Esophagus squamous epithelium (tissue), 4 donors: Measurements from ENCODE around the gene LACTBL1.

Source experiments
- CTCF ChIP-seq, 6 experiments: fragments of 450-650 bp in 4 of 6; fragments of 200-600 bp in 2 of 6; sonication (generic) in 2 of 6; IDR thresholded peaks; one replicate each; pipeline ENCODE4 v1.5.1; 2016 to 2019; ENCODE audit warnings: antibody characterized with exemption in 6 of 6, mild to moderate bottlenecking in 4 of 6, moderate library complexity in 4 of 6
- POLR2A ChIP-seq, 4 donors: fragments of 450-650 bp; IDR thresholded peaks; one replicate each; pipeline ENCODE4 v1.6.1; 2017; ENCODE audit warnings: antibody characterized with exemption in 4 of 4, mild to moderate bottlenecking in 4 of 4, moderate library complexity in 3 of 4

- TF ChIP-seq POLR2A (IDR thresholded peaks at IDR 0.05) (no peak), CTCF (IDR thresholded peaks at IDR 0.05) (no peak)
Observed at GRCh38 chr1:22921452-22922126, 51.1 kb downstream of the LACTBL1 start.
